COLO668 (cell line): ENCODE results near the gene SLC6A16.
"Not testable (repeated sequence)": the region's sequence is repeated elsewhere in the genome, so short reads cannot be mapped to it uniquely, and the experiment has no call there.

ENCODE experiments used
- DNase-seq: peaks from one replicate; lab custom pipeline; 2025; ENCODE audit not compliant: unreplicated experiment; lab: John Stamatoyannopoulos, UW

Gene SLC6A16

DNA sequence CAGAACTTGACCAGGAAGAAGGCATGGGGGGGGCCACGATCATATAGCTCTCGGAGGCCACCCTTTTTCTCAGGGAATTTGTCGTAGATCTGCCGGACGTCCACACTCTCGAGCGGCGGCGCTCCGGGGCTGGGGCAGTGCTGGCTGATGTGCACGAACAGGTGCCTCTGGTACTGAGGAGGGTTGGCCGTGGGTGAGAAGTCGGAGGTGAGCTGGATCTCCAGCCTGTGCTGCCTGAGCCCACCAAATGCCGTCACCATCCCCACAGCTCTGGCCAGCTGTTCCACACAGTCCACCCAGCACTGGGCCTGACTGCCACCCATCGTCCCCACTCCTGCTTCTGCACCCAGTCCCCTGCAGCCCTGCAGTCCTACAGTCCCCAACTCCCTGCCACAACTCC lies 22.2 kb upstream of the SLC6A16 start:
- DNase-seq: no peak

DNA sequence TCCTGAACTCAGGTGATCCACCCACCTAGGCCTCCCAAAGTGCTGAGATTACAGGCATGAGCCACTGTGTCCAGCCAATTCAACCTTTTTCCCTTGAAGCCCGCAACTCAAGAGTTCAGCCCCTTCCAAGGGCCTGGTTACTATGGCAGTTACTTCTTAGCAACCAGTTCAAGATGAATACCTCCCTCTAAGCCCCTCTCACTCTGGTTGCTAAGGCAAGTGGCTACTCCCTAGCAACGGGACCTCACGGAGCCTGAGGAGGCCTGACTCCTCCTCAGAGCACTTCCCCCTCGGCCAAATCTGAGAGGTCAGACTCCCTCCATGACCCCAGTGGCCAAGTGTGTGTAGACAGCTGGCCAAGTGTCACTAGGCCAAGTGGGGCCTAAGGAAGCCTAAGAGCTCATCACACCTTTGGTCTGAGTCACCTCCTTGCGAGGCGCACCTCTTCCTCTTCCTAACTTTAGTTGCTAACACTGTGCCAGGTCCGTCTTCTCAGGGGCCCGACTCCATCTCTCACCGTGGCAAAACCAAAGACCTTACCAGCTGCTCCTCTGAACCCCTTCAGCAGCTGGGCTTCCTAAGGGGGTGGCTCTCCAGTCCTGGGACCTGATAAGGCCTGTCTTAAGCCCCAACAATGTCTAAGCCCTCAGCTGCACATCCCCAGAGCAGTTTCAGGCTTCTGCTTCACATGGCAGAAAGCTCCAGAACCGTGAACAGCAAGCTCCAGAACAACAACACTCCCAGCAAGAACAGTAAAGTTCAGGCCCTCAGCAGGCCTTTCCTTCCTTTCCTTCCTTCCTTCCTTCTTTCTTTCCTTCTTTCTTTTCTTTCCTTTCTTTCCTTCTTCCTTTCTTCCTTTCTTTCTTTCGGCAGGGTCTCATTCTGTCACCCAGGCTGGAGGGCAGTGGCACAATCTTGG lies 19.8 kb upstream of the SLC6A16 start:
- DNase-seq: no peak

DNA sequence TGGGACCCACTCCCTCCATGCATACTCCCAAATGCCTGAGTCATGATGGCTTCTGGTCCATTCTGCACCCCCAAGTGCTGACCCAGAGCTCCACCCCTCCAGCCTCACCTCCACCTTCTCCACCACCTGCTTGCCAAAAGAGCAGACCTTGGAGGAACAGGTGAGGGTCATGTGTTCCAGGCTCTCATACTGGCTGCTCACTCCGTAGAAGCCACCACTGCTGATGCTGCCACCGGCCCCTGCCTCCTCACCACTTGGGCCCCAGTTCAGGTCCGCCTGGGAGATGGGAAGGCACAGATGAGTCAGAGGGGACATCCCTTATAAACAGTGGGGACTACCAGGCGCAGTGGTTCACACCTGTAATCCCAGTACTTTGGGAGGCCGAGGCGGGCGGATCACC lies 18.1 kb upstream of the SLC6A16 start:
- DNase-seq: no peak

- no peak for DNase-seq
Measured at GRCh38 chr19:49342291-49342721, 17.3 kb upstream of the SLC6A16 start.

DNA sequence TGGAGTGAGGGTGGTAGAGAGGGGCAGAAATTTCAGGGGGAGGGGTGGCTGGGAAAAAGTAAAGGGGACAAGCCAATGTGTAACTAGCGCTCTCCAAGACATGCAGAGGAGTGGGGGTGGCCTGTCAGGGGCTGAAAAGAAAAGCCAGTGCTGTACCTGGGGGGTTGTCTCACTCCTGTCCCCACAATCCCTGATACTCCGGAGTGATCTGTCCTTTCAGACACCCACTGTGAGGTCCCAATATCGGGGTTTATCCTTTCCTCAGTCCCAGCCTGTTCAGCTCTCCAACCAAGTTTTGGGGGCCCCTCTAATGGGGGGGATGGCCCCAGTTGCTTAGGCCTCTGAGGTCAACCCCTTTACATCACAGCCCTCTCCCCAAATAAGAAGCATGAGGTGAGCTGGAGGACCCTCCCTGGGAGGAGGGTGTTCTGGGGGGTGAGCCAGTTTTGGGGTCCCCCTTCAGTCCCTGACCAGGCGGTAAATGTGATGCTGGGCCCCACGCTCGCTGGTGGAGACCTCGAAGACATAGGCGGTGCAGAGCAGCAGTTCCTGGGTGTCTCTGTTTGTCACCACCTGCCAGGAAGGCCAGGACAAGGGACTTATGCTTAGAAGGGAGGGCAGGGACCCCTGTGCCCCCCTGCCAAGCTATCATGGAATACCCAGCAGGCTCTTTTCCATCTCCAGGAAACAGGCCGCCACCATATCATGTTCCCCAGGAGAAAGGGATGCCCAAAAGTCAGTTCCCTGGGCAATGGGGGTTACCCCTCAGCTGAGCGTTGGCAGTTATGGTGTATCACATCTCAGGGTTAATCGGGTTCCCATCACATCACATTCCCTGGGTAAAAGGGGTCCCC lies 16.1 kb upstream of the SLC6A16 start:
- no peak for DNase-seq

- peak; percentile 30 for DNase-seq
Measured at GRCh38 chr19:49340069-49340864, 15.3 kb upstream of the SLC6A16 start.

- DNase-seq: no peak
Measured at GRCh38 chr19:49339301-49340068, 14.5 kb upstream of the SLC6A16 start.

DNA sequence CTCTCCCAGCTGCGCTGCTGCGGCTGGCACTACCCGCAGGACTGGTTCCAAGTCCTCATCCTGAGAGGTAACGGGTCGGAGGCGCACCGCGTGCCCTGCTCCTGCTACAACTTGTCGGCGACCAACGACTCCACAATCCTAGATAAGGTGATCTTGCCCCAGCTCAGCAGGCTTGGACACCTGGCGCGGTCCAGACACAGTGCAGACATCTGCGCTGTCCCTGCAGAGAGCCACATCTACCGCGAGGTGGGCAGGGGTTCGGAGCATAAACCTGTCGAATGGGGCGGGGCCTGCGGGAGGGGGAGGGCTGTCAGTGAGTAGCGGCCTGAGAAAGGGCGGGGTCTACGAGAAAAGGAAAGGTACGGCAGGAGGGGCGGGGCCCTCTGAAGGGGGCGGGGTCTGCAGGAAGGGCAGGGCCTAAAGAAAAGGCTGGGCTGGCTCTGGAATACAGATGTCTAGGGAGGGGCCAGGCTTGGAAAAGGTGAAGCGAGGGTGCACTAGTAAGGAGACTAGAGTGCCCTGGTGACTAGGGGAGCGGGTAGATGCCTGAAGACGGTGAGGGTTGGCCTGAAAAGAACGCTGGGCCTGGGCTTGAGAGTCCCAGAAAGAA lies 13.8 kb upstream of the SLC6A16 start:
- peak; percentile 14 for DNase-seq

GRCh38 chr19:49338023-49338677 lies 13.2 kb upstream of the SLC6A16 start:
- no peak for DNase-seq

DNA sequence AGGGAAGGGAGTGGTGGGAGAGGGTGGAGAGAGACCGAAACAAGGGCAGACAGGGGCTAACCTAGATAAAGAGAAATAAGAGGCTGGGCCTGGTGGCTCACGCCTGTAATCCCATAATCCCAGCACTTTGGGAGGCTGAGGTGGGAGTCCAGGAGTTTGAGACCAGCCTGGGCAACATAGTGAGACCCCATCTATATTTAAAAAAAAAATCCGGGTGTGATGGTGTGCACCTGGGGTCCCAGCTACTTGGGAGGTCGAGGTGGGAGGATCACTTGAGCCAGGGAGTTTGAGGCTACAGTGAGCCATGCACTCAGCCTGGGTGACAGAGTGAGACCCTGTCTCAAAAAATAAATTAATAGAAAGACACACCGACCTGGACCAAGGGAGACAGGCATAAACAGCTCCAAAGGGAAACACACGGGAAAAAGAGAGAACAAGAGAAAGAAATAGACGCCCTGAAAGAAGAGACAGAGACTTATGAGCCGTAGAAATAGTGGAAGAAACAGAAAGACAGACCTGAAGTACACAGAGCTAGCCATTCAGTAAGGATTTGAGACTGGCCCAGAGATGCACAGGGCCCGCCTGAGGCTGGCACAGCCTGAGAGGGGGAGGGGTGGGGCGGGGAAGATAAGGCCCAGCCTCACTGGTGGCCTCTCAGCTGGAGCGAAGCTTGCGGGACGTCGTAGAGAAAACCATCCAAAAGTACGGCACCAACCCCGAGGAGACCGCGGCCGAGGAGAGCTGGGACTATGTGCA lies 12.5 kb upstream of the SLC6A16 start:
- no peak for DNase-seq

DNA sequence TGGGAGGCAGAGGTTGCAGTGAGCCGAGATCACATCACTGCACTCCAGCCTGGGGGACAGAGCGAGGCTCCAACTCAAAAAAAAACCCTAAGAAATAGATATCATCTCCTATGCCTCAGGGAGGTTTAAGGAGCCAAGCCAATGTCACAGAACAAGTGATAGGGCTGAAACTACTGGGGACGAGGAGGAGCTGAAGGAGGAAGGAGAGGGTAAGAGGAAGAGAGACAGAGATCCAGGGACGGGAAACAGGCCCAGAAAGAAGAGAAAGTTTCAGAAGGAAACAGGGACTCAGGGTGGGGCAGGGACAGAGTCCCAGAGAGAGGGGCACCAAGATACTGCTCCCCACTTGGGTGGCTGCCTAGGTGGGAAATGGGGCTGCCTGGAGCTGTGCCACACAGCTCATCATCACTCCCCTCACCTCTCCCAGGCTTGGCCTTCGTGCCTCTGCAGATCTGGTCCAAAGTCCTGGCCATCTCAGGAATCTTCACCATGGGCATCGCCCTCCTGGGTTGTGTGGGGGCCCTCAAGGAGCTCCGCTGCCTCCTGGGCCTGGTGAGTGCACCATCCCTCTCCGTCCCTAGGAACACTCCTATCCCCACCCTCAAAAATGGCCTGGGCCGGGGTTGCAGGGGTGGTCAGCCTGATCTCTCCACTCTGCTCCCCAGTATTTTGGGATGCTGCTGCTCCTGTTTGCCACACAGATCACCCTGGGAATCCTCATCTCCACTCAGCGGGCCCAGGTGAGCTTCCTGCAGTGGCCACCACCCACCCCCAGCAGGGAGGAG lies 11.7 kb upstream of the SLC6A16 start:
- no peak for DNase-seq

GRCh38 chr19:49335784-49336481 lies 10.9 kb upstream of the SLC6A16 start:
- no peak for DNase-seq

GRCh38 chr19:49335071-49335783 lies 10.2 kb upstream of the SLC6A16 start, which contains the start of gene CD37:
Gene CD37 (plus strand): TSS chr19:49335406. CDS start chr19:49335541, 135 bp downstream.
- no peak for DNase-seq

DNA sequence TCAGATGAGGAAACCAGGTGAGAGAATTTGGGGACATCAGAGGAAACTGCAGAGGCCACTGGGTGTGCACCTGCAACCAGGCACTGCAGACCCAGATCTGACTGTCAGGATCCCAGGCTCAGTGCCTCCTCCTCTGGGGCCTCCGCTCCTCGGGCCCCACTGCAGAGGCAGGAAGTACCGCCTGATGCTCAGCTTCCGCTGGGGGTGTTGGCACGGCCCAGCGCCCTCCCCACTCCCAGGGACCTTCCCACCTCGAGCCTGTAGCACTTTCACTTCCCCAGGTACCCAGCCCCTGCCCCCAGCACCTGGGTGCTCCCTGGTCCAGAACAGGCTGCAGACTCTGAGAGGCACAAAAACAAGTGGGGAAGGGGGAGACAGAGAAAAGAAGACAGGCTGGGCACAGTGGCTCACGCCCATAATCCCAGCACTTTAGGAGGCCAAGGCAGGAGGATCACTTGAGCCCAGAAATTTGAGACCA lies 8.9 kb upstream of the SLC6A16 start:
- DNase-seq: no peak

GRCh38 chr19:49333418-49333805 lies 8.4 kb upstream of the SLC6A16 start:
- DNase-seq: no peak

- not testable (repeated sequence) for DNase-seq
Measured at GRCh38 chr19:49332691-49333417, 7.9 kb upstream of the SLC6A16 start.
